WTC11 (cell line): Measurements from ENCODE around the gene C22orf31. TPM values are rescaled to one million over a fixed set of nuclear protein-coding genes. Genes with fewer than 3 reads are reported as not detected.

Source experiments
- ATAC-seq: fragments of 200-7000 bp; cut with Tn5 transposase; 2 replicates; pipeline ENCODE4 v1.10.0; 2021; ENCODE audit warnings: mild to moderate bottlenecking, moderate library complexity
- CTCF ChIA-PET: fragments of 300-600 bp; sonication (Branson Sonifier 250); formaldehyde crosslinking; loops from one replicate; lab custom pipeline; 2021; ENCODE audit warnings: antibody characterized with exemption; lab: Charles Lee
- POLR2A ChIA-PET: fragments of 350-600 bp; sonication (Branson Sonifier 250); formaldehyde crosslinking; loops from one replicate; lab custom pipeline; 2021; ENCODE audit warnings: antibody characterized with exemption; lab: Charles Lee
- DNase-seq: peaks from one replicate; pipeline ENCODE4 v3.0.0; 2021; ENCODE audit warnings: low spot score
- H3K27ac Mint-ChIP-seq: 2 replicates; pipeline ENCODE4 v1.8.0; 2021; ENCODE audit warnings: mixed read lengths
- H3K27me3 Mint-ChIP-seq: 2 replicates; pipeline ENCODE4 v1.8.0; 2021; ENCODE audit warnings: low read depth, mild to moderate bottlenecking, moderate library complexity, mixed read lengths
- H3K36me3 Mint-ChIP-seq: 2 replicates; pipeline ENCODE4 v1.8.0; 2021; ENCODE audit warnings: mixed read lengths
- H3K4me1 Mint-ChIP-seq: 2 replicates; pipeline ENCODE4 v1.8.0; 2022; ENCODE audit warnings: mixed read lengths
- H3K4me3 Mint-ChIP-seq: 2 replicates; pipeline ENCODE4 v1.8.0; 2021; ENCODE audit warnings: mild to moderate bottlenecking, moderate library complexity, mixed read lengths
- H3K9me3 Mint-ChIP-seq: 2 replicates; pipeline ENCODE4 v1.8.0; 2021; ENCODE audit warnings: mixed read lengths
- CBFB ChIP-seq: sonication (generic); formaldehyde crosslinking; IDR thresholded peaks from 2 replicates; pipeline ENCODE4 v1.8.1; 2022; ENCODE audit warnings: mild to moderate bottlenecking, low read depth, missing genetic modification reagents
- CREM ChIP-seq: sonication (generic); formaldehyde crosslinking; IDR thresholded peaks from 2 replicates; pipeline ENCODE4 v1.8.1; 2022; ENCODE audit warnings: mild to moderate bottlenecking, missing genetic modification reagents, moderate library complexity
- GABPB1 ChIP-seq: sonication (generic); formaldehyde crosslinking; IDR thresholded peaks from 2 replicates; pipeline ENCODE4 v1.8.1; 2023; ENCODE audit warnings: mild to moderate bottlenecking, missing genetic modification reagents
- GRHL2 ChIP-seq: fragments of 250-450 bp; sonication (Bioruptor Pico); IDR thresholded peaks from 2 replicates; pipeline ENCODE4 v1.8.0; 2022; ENCODE audit warnings: mild to moderate bottlenecking, moderate library complexity; ENCODE audit not compliant: insufficient replicate concordance, severe bottlenecking
- HMGA2 ChIP-seq: fragments of 250-450 bp; sonication (Bioruptor Pico); IDR thresholded peaks from 2 replicates; pipeline ENCODE4 v1.4.0; 2021; ENCODE audit warnings: mild to moderate bottlenecking, moderate library complexity
- JAZF1 ChIP-seq: fragments of 250-450 bp; sonication (Bioruptor Pico); IDR thresholded peaks from 2 replicates; pipeline ENCODE4 v1.9.0; 2021; ENCODE audit warnings: moderate library complexity, mild to moderate bottlenecking, inconsistent platforms
- MLX ChIP-seq: sonication (generic); formaldehyde crosslinking; IDR thresholded peaks from 2 replicates; pipeline ENCODE4 v1.8.1; 2023; ENCODE audit warnings: mild to moderate bottlenecking, missing genetic modification reagents, moderate library complexity
- MXD4 ChIP-seq: fragments of 250-450 bp; sonication (Bioruptor Pico); IDR thresholded peaks from 2 replicates; pipeline ENCODE4 v1.8.0; 2021; ENCODE audit warnings: mild to moderate bottlenecking, moderate library complexity, borderline replicate concordance
- NR1H2 ChIP-seq: sonication (generic); formaldehyde crosslinking; IDR thresholded peaks from 2 replicates; pipeline ENCODE4 v1.9.0; 2021; ENCODE audit warnings: mild to moderate bottlenecking, moderate library complexity, missing genetic modification reagents
- NR2C2 ChIP-seq: sonication (generic); formaldehyde crosslinking; IDR thresholded peaks from 2 replicates; pipeline ENCODE4 v1.8.0; 2022; ENCODE audit warnings: mild to moderate bottlenecking, missing genetic modification reagents
- OVOL2 ChIP-seq: fragments of 250-450 bp; sonication (Bioruptor Pico); IDR thresholded peaks from 2 replicates; pipeline ENCODE4 v1.9.0; 2021; ENCODE audit warnings: mild to moderate bottlenecking, borderline replicate concordance
- RORB ChIP-seq: fragments of 250-450 bp; sonication (Bioruptor Pico); IDR thresholded peaks from 2 replicates; pipeline ENCODE4 v1.9.0; 2021; ENCODE audit warnings: mild to moderate bottlenecking
- TEAD4 ChIP-seq: sonication (generic); formaldehyde crosslinking; IDR thresholded peaks from 2 replicates; pipeline ENCODE4 v1.8.0; 2022; ENCODE audit warnings: mild to moderate bottlenecking, missing genetic modification reagents
- USF2 ChIP-seq: sonication (generic); formaldehyde crosslinking; IDR thresholded peaks from 2 replicates; pipeline ENCODE4 v1.8.1; 2023; ENCODE audit warnings: mild to moderate bottlenecking, missing genetic modification reagents, moderate library complexity
- ZBTB21 ChIP-seq: sonication (generic); formaldehyde crosslinking; IDR thresholded peaks from 2 replicates; pipeline ENCODE4 v1.8.1; 2023; ENCODE audit warnings: mild to moderate bottlenecking, missing genetic modification reagents, borderline replicate concordance
- ZNF121 ChIP-seq: sonication (generic); formaldehyde crosslinking; IDR thresholded peaks from 2 replicates; pipeline ENCODE4 v1.8.0; 2023; ENCODE audit warnings: missing genetic modification reagents
- ZNF317 ChIP-seq: sonication (generic); formaldehyde crosslinking; IDR thresholded peaks from 2 replicates; pipeline ENCODE4 v1.8.1; 2023; ENCODE audit warnings: low read depth, mild to moderate bottlenecking, moderate library complexity, missing genetic modification reagents, borderline replicate concordance
- total RNA-seq: library from RNA; stranded (reverse); gene quantifications from 3 replicates; pipeline ENCODE4 v1.2.3, GENCODE V29; 2021
- TF ChIP-seq, protein P1 (sequence below): sonication (generic); formaldehyde crosslinking; conservative IDR thresholded peaks from 2 replicates; pipeline ENCODE4 v1.8.1; 2022; ENCODE audit warnings: mild to moderate bottlenecking, missing genetic modification reagents
- TF ChIP-seq, protein P2 (sequence below): sonication (generic); formaldehyde crosslinking; IDR thresholded peaks from 2 replicates; pipeline ENCODE4 v1.8.1; 2023; ENCODE audit warnings: mild to moderate bottlenecking, moderate library complexity, missing genetic modification reagents
- TF ChIP-seq, protein P3 (sequence below): fragments of 250-450 bp; sonication (Bioruptor Pico); IDR thresholded peaks from 2 replicates; pipeline ENCODE4 v1.9.0; 2021; ENCODE audit warnings: mild to moderate bottlenecking, borderline replicate concordance
- TF ChIP-seq, protein P4 (sequence below): sonication (generic); formaldehyde crosslinking; IDR thresholded peaks from 2 replicates; pipeline ENCODE4 v1.8.1; 2023; ENCODE audit warnings: mild to moderate bottlenecking, missing genetic modification reagents

C22orf31 gene
- total RNA-seq, 1 experiment from 2014 or later: not detected

DNA sequence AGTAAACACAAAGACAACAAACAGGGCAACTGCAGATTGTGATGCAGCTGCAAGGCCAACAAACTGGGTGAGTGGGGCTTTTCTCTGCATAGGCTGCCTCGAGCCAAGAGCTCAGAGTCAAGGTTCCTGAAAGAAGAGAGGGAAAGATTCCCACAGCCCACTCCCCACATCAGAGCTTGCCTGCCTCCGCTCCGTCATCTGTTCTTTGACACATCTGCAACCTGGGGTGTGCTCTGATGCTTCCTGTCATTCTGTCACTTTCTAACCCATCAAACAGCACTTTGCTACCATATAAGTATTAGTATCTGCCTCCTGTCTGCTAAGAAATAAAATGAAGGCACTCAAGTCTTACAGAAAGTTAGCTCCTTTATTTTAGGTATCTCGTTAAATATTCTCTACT, 46.9 kb downstream of the C22orf31 start (continued):
- TF ChIP-seq HMGA2 (CRISPR knock-in tag): no peak
- TF ChIP-seq GABPB1 (CRISPR knock-in tag): no peak
- no peak for TF ChIP-seq MLX (CRISPR knock-in tag)
- TF ChIP-seq, protein P1, sequence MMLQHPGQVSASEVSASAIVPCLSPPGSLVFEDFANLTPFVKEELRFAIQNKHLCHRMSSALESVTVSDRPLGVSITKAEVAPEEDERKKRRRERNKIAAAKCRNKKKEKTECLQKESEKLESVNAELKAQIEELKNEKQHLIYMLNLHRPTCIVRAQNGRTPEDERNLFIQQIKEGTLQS (CRISPR knock-in tag): no peak
- TF ChIP-seq NR2C2 (CRISPR knock-in tag): no peak
- TF ChIP-seq, protein P2, sequence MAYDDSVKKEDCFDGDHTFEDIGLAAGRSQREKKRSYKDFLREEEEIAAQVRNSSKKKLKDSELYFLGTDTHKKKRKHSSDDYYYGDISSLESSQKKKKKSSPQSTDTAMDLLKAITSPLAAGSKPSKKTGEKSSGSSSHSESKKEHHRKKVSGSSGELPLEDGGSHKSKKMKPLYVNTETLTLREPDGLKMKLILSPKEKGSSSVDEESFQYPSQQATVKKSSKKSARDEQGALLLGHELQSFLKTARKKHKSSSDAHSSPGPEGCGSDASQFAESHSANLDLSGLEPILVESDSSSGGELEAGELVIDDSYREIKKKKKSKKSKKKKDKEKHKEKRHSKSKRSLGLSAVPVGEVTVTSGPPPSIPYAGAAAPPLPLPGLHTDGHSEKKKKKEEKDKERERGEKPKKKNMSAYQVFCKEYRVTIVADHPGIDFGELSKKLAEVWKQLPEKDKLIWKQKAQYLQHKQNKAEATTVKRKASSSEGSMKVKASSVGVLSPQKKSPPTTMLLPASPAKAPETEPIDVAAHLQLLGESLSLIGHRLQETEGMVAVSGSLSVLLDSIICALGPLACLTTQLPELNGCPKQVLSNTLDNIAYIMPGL (CRISPR knock-in tag): no peak
- no peak for TF ChIP-seq GRHL2 (CRISPR knock-in tag)
- TF ChIP-seq ZNF121 (CRISPR knock-in tag): no peak
- TF ChIP-seq TEAD4 (CRISPR knock-in tag): no peak
- TF ChIP-seq MXD4 (CRISPR knock-in tag): no peak

- H3K4me1 Mint-ChIP-seq: peaks cover 59% of the 10 kb centered on the region
- POLR2A ChIA-PET: interaction anchor here (0.9 to 2.0 kb wide), 2 partner anchors 9 to 107 kb away, joined by 5 to 8 read pairs; no protein-coding TSS in a partner anchor
- no peak overlapping the region for H3K4me3 Mint-ChIP-seq
Measured at GRCh38 chr22:29014293-29014692, 47.3 kb downstream of the C22orf31 start.

DNA sequence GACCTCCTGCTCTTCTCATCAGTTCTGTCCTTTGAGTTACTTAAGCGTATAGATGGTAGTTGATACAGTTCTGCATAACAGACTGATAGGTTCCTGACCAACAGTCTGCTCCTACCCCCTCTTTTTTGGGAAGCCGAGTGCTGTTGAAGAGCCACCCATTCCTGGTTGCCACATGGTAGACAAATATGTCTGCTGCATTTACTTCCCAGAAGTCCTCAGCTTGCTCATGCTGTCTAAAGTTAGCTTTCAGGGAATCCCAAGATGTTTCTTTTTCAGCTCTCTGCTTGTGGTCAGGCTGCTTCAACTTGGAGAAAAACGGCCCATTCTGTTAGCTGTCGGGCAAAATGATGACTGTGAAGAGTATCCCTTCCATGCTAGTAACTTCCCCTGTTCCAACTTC, 48.7 kb downstream of the C22orf31 start:
- no peak for DNase-seq
- CTCF ChIA-PET: interaction anchor here (0.6 to 2.0 kb wide), 2 partner anchors 27 to 74 kb away, joined by 3 to 9 read pairs; no protein-coding TSS in a partner anchor
- Mint-ChIP-seq H3K27me3 (no peaks in the 10 kb centered on the region), H3K27ac (no peak overlapping the region), H3K4me1 (peaks cover 72% of the 10 kb centered on the region), H3K36me3 (peaks cover 9% of the 10 kb centered on the region), H3K9me3 (peaks cover 4% of the 10 kb centered on the region), H3K4me3 (no peak overlapping the region)
- POLR2A ChIA-PET: interaction anchor here (0.6 kb wide), 1 partner anchor 12 kb away, joined by 3 read pairs; no protein-coding TSS in a partner anchor
- ATAC-seq: no peak
- TF ChIP-seq JAZF1 (CRISPR knock-in tag) (no peak), CBFB (no peak), RORB (CRISPR knock-in tag) (no peak), USF2 (CRISPR knock-in tag) (no peak), OVOL2 (CRISPR knock-in tag) (no peak)
- TF ChIP-seq, protein P3, sequence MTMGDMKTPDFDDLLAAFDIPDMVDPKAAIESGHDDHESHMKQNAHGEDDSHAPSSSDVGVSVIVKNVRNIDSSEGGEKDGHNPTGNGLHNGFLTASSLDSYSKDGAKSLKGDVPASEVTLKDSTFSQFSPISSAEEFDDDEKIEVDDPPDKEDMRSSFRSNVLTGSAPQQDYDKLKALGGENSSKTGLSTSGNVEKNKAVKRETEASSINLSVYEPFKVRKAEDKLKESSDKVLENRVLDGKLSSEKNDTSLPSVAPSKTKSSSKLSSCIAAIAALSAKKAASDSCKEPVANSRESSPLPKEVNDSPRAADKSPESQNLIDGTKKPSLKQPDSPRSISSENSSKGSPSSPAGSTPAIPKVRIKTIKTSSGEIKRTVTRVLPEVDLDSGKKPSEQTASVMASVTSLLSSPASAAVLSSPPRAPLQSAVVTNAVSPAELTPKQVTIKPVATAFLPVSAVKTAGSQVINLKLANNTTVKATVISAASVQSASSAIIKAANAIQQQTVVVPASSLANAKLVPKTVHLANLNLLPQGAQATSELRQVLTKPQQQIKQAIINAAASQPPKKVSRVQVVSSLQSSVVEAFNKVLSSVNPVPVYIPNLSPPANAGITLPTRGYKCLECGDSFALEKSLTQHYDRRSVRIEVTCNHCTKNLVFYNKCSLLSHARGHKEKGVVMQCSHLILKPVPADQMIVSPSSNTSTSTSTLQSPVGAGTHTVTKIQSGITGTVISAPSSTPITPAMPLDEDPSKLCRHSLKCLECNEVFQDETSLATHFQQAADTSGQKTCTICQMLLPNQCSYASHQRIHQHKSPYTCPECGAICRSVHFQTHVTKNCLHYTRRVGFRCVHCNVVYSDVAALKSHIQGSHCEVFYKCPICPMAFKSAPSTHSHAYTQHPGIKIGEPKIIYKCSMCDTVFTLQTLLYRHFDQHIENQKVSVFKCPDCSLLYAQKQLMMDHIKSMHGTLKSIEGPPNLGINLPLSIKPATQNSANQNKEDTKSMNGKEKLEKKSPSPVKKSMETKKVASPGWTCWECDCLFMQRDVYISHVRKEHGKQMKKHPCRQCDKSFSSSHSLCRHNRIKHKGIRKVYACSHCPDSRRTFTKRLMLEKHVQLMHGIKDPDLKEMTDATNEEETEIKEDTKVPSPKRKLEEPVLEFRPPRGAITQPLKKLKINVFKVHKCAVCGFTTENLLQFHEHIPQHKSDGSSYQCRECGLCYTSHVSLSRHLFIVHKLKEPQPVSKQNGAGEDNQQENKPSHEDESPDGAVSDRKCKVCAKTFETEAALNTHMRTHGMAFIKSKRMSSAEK (CRISPR knock-in tag): no peak

More at GRCh38 chr22:29014293-29014692, 47.3 kb downstream of the C22orf31 start:
- DNase-seq: no peak
- Mint-ChIP-seq H3K27ac (no peak overlapping the region), H3K9me3 (peaks cover 11% of the 10 kb centered on the region), H3K27me3 (no peaks in the 10 kb centered on the region), H3K36me3 (peaks cover 14% of the 10 kb centered on the region)
- CTCF ChIA-PET: interaction anchor here (0.6 to 1.7 kb wide), 5 partner anchors 16 to 159 kb away, joined by 3 to 8 read pairs (median 3); partner anchors contain the start of gene ZNRF3
- TF ChIP-seq ZNF121 (CRISPR knock-in tag): no peak
- no peak for TF ChIP-seq NR1H2 (CRISPR knock-in tag)
- TF ChIP-seq ZNF317: no peak
- TF ChIP-seq ZBTB21 (CRISPR knock-in tag): no peak
- TF ChIP-seq MLX (CRISPR knock-in tag): no peak
- no peak for TF ChIP-seq HMGA2 (CRISPR knock-in tag)
- TF ChIP-seq, protein P4, sequence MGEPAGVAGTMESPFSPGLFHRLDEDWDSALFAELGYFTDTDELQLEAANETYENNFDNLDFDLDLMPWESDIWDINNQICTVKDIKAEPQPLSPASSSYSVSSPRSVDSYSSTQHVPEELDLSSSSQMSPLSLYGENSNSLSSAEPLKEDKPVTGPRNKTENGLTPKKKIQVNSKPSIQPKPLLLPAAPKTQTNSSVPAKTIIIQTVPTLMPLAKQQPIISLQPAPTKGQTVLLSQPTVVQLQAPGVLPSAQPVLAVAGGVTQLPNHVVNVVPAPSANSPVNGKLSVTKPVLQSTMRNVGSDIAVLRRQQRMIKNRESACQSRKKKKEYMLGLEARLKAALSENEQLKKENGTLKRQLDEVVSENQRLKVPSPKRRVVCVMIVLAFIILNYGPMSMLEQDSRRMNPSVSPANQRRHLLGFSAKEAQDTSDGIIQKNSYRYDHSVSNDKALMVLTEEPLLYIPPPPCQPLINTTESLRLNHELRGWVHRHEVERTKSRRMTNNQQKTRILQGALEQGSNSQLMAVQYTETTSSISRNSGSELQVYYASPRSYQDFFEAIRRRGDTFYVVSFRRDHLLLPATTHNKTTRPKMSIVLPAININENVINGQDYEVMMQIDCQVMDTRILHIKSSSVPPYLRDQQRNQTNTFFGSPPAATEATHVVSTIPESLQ (CRISPR knock-in tag): no peak
- TF ChIP-seq CREM (CRISPR knock-in tag): no peak
- TF ChIP-seq, all 79 proteins: peak for 0
- ATAC-seq: no peak
